HCT116 (cell line): Measurements from ENCODE around the gene LPAR3. TPM values are rescaled to one million over a fixed set of nuclear protein-coding genes. Genes with fewer than 3 reads are reported as not detected.

Source experiments
- ATAC-seq: fragments of 200-7000 bp; cut with Tn5 transposase; 2 replicates; pipeline ENCODE4 v1.9.1; 2020; ENCODE audit warnings: mild to moderate bottlenecking, moderate library complexity
- BruUV-seq: library from RNA; stranded (reverse); fragments of 400-500 nt; replicated peaks from 2 replicates; lab custom pipeline; 2021; lab: Mats Ljungman, UMichigan
- CTCF ChIA-PET: fragments of 300-600 bp; sonication (Branson Sonifier 250); formaldehyde crosslinking; loops from one replicate; lab custom pipeline; 2021; ENCODE audit warnings: antibody characterized with exemption; lab: Charles Lee
- POLR2A ChIA-PET: fragments of 300-600, 350-600 bp; sonication (Branson Sonifier 250); formaldehyde crosslinking; loops from one replicate; lab custom pipeline; 2021; ENCODE audit warnings: antibody characterized with exemption; lab: Charles Lee
- RAD21 ChIA-PET, 2 experiments: fragments of 300-600 bp; sonication (Branson Sonifier 250); formaldehyde crosslinking; loops; one replicate each; lab custom pipeline; 2023; ENCODE audit warnings: low total read pairs in 2 of 2; ENCODE audit not compliant: uncharacterized antibody in 2 of 2, unreplicated experiment in 2 of 2, low non-redundant PET in 1 of 2; lab: Charles Lee
- DNase-seq: peaks from one replicate; pipeline ENCODE4 v3.0.0-alpha.2; 2010; ENCODE audit warnings: low read depth, low spot score
- H2AFZ ChIP-seq: fragments of 200-600 bp; shearing (Covaris generic), sonication (generic); 2 replicates; pipeline ENCODE4 v1.6.1; 2017; ENCODE audit warnings: low read depth, mixed run types, mixed read lengths, antibody characterized with exemption, low read length; ENCODE audit not compliant: poor library complexity, severe bottlenecking
- H3K27ac ChIP-seq: 2 replicates; pipeline ENCODE4 v1.5.1; 2012; ENCODE audit warnings: low read depth, low read length
- H3K27me3 ChIP-seq: fragments of 200-600 bp; sonication (generic); 2 replicates; pipeline ENCODE4 v1.6.1; 2016; ENCODE audit warnings: mixed run types, low read length, mixed read lengths; ENCODE audit not compliant: insufficient read depth
- H3K36me3 ChIP-seq, 2 experiments: fragments of 200-500 bp in 1 of 2; fragments of 200-600 bp in 1 of 2; sonication (Bioruptor generic) in 1 of 2; sonication (generic) in 1 of 2; 2 replicates each; pipeline versions ENCODE4 v1.5.1 to v1.6.1; 2014 to 2016; ENCODE audit warnings: low read length in 2 of 2, inconsistent platforms in 1 of 2, mixed read lengths in 1 of 2, mixed run types in 1 of 2; ENCODE audit not compliant: insufficient read depth in 2 of 2, control insufficient read depth in 1 of 2
- H3K4me1 ChIP-seq, 2 experiments: fragments of 200-600 bp in 1 of 2; sonication (generic) in 1 of 2; 2 replicates each; pipeline versions ENCODE4 v1.5.1 to v1.6.1; 2012 to 2017; ENCODE audit warnings: low read length in 2 of 2, inconsistent platforms in 1 of 2, mild to moderate bottlenecking in 1 of 2, mixed read lengths in 1 of 2, mixed run types in 1 of 2, moderate library complexity in 1 of 2; ENCODE audit not compliant: insufficient read depth in 2 of 2, control insufficient read depth in 1 of 2
- H3K4me2 ChIP-seq: fragments of 200-600 bp; sonication (generic); 2 replicates; pipeline ENCODE4 v1.6.1; 2017; ENCODE audit warnings: mixed run types, low read length, mixed read lengths
- H3K4me3 ChIP-seq, 2 experiments: fragments of 200-600 bp in 1 of 2; sonication (generic) in 1 of 2; replicated peaks in 1 of 2; 2 replicates each; pipeline ENCODE4 v1.5.1; 2011 to 2016; ENCODE audit warnings: low read length in 2 of 2, control low read depth in 1 of 2, low read depth in 1 of 2, mild to moderate bottlenecking in 1 of 2, mixed read lengths in 1 of 2, mixed run types in 1 of 2
- H3K79me2 ChIP-seq: fragments of 200-600 bp; sonication (generic); 2 replicates; pipeline ENCODE4 v1.6.1; 2017; ENCODE audit warnings: mild to moderate bottlenecking, mixed run types, low read length, moderate library complexity, mixed read lengths; ENCODE audit not compliant: insufficient read depth
- H3K9ac ChIP-seq: fragments of 200-600 bp; sonication (generic); 2 replicates; pipeline ENCODE4 v1.6.1; 2016; ENCODE audit warnings: low read length, mixed read lengths
- H3K9me2 ChIP-seq: fragments of 200-600 bp; sonication (generic), shearing (Covaris generic); 2 replicates; pipeline ENCODE4 v1.6.1; 2017; ENCODE audit warnings: mixed run types, mild to moderate bottlenecking, moderate library complexity; ENCODE audit not compliant: insufficient read depth
- H3K9me3 ChIP-seq, 2 experiments: fragments of 200-500 bp in 1 of 2; fragments of 200-600 bp in 1 of 2; sonication (Bioruptor generic) in 1 of 2; sonication (generic) in 1 of 2; 2 replicates each; pipeline ENCODE4 v1.6.1; 2014 to 2017; ENCODE audit warnings: low read length in 2 of 2, mixed read lengths in 2 of 2, inconsistent platforms in 1 of 2, low read depth in 1 of 2, mild to moderate bottlenecking in 1 of 2, mixed run types in 1 of 2, moderate library complexity in 1 of 2; ENCODE audit not compliant: control insufficient read depth in 1 of 2, insufficient read depth in 1 of 2
- H4K20me1 ChIP-seq: fragments of 200-600 bp; sonication (generic), shearing (Covaris generic); 2 replicates; pipeline ENCODE4 v1.6.1; 2017; ENCODE audit warnings: mixed run types, mild to moderate bottlenecking, moderate library complexity; ENCODE audit not compliant: insufficient read depth
- CBX3 ChIP-seq: IDR thresholded peaks from 2 replicates; pipeline ENCODE4 v1.6.1; 2012; ENCODE audit warnings: low read depth
- CEBPB ChIP-seq: IDR thresholded peaks from 2 replicates; pipeline ENCODE4 v1.6.1; 2012; ENCODE audit warnings: low read depth
- FOSL1 ChIP-seq: IDR thresholded peaks from 2 replicates; pipeline ENCODE4 v1.6.1; 2012; ENCODE audit warnings: low read depth
- POLR2AphosphoS5 ChIP-seq: IDR thresholded peaks from 2 replicates; pipeline ENCODE4 v1.6.1; 2011; ENCODE audit warnings: mild to moderate bottlenecking, low read depth, low read length, moderate library complexity
- SIN3A ChIP-seq: IDR thresholded peaks from 2 replicates; pipeline ENCODE4 v1.6.1; 2012; ENCODE audit warnings: low read depth
- SRF ChIP-seq: IDR thresholded peaks from 2 replicates; pipeline ENCODE4 v1.6.1; 2012; ENCODE audit warnings: low read depth
- TCF7L2 ChIP-seq: IDR thresholded peaks from 2 replicates; pipeline ENCODE4 v1.7.0; 2011; ENCODE audit warnings: borderline replicate concordance, inconsistent platforms; ENCODE audit not compliant: insufficient read depth, insufficient read length; ENCODE audit errors: extremely low read depth
- YY1 ChIP-seq: IDR thresholded peaks from 2 replicates; pipeline ENCODE4 v1.6.1; 2011; ENCODE audit warnings: low read length, low read depth, moderate library complexity, mild to moderate bottlenecking; ENCODE audit not compliant: insufficient replicate concordance; ENCODE audit errors: extremely low read depth
- intact Hi-C: fragments of 100-400 bp; cut with micrococcal nuclease; formaldehyde crosslinking; loops from 2 replicates; pipeline ENCODE4 v1.10.0; 2022
- total RNA-seq: library from RNA; stranded (reverse); gene quantifications from one replicate; pipeline ENCODE4 v1.2.1, GENCODE V29; 2021; ENCODE audit not compliant: unreplicated experiment
- TF ChIP-seq, protein P1 (sequence below), 3 experiments: fragments of 200-600 bp in 1 of 3; sonication (generic) in 1 of 3; IDR thresholded peaks in 2 of 3; conservative IDR thresholded peaks in 1 of 3; 2 replicates each; pipeline ENCODE4 v1.5.1; 2012 to 2017; ENCODE audit warnings: low read depth in 2 of 3, low read length in 2 of 3, antibody characterized with exemption in 1 of 3, borderline replicate concordance in 1 of 3, control low read depth in 1 of 3, mild to moderate bottlenecking in 1 of 3, mixed read lengths in 1 of 3, mixed run types in 1 of 3, moderate library complexity in 1 of 3; ENCODE audit not compliant: insufficient read depth in 1 of 3
- TF ChIP-seq, protein P2 (sequence below): IDR thresholded peaks from 2 replicates; pipeline ENCODE4 v1.6.1; 2011; ENCODE audit warnings: mild to moderate bottlenecking, low read length, moderate library complexity; ENCODE audit not compliant: insufficient replicate concordance; ENCODE audit errors: extremely low read depth
- TF ChIP-seq, protein P3 (sequence below): IDR thresholded peaks from 2 replicates; pipeline ENCODE4 v1.6.1; 2012

Gene LPAR3
- total RNA-seq, 1 experiment from 2014 or later = 27.2 TPM

DNA sequence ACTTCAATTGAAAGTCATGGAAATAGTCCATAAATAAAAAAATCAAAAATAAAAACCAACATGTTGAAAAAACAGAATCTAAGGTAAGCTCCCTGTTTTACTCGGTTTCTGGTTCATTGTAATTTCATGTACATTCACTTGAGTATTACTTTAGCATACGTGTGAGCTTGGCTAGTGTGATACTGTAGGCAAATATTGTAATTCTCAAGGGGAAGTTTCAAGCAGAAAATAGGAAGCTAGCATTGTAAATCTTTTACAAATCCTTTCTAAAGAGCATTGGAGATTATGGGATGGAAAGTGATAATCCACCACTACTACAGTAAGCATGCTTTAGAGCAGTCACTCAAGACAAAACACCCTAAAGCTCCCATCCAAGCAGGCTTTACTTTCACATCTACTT lies 3.3 kb upstream of the LPAR3 start:
- Histone ChIP-seq H2AFZ (no peak overlapping the region), H3K36me3 (no peaks in the 10 kb centered on the region), H3K27ac (no peak overlapping the region), H3K79me2 (peaks cover 12% of the 10 kb centered on the region; the same call in 1 of the 2 replicates), H3K4me2 (no peak overlapping the region), H3K9ac (no peak overlapping the region), H4K20me1 (no peaks in the 10 kb centered on the region), H3K9me3 (no peaks in the 10 kb centered on the region), H3K4me1 (peaks cover 0 to 9% of the 10 kb centered on the region in 2 experiments; a peak in 1 of 4 replicates), H3K27me3 (no peaks in the 10 kb centered on the region), H3K4me3 (no peak overlapping the region), H3K9me2 (no peaks in the 10 kb centered on the region)
- BruUV-seq = no TSS peak
- ChIA-PET RAD21 (no interaction called here), CTCF (no interaction called here), POLR2A (no interaction called here)
- TF ChIP-seq TCF7L2 (no peak), POLR2AphosphoS5 (no peak), CEBPB (no peak), SRF (no peak), SIN3A (no peak), YY1 (no peak), FOSL1 (no peak), CBX3 (no peak)
- TF ChIP-seq, protein P1, sequence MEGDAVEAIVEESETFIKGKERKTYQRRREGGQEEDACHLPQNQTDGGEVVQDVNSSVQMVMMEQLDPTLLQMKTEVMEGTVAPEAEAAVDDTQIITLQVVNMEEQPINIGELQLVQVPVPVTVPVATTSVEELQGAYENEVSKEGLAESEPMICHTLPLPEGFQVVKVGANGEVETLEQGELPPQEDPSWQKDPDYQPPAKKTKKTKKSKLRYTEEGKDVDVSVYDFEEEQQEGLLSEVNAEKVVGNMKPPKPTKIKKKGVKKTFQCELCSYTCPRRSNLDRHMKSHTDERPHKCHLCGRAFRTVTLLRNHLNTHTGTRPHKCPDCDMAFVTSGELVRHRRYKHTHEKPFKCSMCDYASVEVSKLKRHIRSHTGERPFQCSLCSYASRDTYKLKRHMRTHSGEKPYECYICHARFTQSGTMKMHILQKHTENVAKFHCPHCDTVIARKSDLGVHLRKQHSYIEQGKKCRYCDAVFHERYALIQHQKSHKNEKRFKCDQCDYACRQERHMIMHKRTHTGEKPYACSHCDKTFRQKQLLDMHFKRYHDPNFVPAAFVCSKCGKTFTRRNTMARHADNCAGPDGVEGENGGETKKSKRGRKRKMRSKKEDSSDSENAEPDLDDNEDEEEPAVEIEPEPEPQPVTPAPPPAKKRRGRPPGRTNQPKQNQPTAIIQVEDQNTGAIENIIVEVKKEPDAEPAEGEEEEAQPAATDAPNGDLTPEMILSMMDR (IDR thresholded peaks at IDR 0.05 in 2 of 3, conservative IDR thresholded peaks at IDR 0.05 in 1 of 3; ENCODE audit: borderline replicate concordance in 1 of 3, insufficient read depth in 1 of 3, low read depth in 2 of 3, low read length in 2 of 3) = no peak
- TF ChIP-seq, protein P2, sequence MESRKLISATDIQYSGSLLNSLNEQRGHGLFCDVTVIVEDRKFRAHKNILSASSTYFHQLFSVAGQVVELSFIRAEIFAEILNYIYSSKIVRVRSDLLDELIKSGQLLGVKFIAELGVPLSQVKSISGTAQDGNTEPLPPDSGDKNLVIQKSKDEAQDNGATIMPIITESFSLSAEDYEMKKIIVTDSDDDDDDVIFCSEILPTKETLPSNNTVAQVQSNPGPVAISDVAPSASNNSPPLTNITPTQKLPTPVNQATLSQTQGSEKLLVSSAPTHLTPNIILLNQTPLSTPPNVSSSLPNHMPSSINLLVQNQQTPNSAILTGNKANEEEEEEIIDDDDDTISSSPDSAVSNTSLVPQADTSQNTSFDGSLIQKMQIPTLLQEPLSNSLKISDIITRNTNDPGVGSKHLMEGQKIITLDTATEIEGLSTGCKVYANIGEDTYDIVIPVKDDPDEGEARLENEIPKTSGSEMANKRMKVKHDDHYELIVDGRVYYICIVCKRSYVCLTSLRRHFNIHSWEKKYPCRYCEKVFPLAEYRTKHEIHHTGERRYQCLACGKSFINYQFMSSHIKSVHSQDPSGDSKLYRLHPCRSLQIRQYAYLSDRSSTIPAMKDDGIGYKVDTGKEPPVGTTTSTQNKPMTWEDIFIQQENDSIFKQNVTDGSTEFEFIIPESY = no peak
- TF ChIP-seq, protein P3, sequence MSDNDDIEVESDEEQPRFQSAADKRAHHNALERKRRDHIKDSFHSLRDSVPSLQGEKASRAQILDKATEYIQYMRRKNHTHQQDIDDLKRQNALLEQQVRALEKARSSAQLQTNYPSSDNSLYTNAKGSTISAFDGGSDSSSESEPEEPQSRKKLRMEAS = no peak
- ATAC-seq (no peak), DNase-seq (no peak)
- intact Hi-C loops = no loop called here
